Uterine smooth muscle cell (primary cell): ENCODE data around the gene PAPOLG. TPM values are rescaled to one million over a fixed set of nuclear protein-coding genes. Genes with fewer than 3 reads are reported as not detected.

Experiments used
- total RNA-seq: library from RNA; depleted of rRNA; stranded (reverse); fragments of >200 nt; gene quantifications from 2 replicates; pipeline ENCODE4 v1.2.3, GENCODE V29; 2014

Gene PAPOLG
- total RNA-seq: 10.0 and 10.2 TPM in 2 replicates

DNA sequence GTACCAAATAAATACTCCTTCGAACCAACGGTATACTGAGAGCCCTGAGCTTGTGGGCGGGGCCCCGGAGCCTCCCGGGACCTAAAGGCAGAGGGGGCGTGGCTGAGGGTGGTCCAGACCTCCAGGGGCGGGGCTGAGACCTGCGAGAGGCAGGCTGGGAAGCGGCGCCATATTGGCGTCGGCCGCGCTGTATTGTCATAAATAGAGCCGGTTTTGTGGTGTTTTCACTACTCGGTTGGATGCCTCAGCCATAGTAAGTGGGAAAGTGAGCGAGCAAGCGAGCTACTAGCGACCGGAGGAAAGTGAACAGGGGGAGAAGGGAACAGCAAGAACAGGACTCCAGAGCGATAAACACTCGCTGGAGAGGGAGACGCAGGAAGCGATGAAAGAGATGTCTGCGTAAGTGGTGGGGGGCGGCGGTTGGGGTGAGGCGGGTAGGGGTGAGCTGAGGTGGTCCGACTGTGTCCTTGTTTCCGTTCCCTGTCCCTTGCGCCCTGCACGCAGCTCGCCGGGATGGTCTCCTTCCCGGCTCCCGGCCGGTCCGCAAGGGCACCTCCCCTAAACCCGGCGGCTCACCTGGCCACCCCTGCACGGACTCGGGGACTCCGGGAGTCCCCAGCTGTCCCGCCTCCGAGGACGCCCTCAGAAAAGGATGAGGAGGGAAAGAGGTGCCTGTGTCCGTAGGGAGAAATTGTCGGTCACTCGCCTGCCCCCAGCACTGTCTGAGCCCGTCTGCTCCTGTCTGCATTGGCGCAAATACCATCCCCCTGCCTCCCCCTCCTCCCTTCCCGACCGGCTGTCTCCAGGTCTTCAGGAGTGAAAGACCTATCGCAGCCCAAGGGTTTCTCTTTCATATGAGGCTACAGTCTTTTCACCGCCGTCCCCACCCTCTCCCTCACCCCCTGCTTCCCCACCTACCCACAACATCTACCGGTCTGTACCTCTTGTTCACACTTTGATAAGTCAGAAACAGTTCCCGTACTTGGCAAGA lies at the start of gene PAPOLG:
TSS of gene PAPOLG (plus strand) at position 172 of the 991 bp plus-strand sequence. CDS start at position 383, 211 bp downstream.

Other genes starting within 250 kb of the PAPOLG start
- gene BCL11A, start 202.6 kb upstream of the PAPOLG start, total RNA-seq: 0.37 and 0.44 TPM in 2 replicates
- gene REL, start 125.3 kb downstream of the PAPOLG start, total RNA-seq: 4.4 and 4.6 TPM in 2 replicates